ENCODE results near the gene NUP58.

The NUP58 gene

DNA sequence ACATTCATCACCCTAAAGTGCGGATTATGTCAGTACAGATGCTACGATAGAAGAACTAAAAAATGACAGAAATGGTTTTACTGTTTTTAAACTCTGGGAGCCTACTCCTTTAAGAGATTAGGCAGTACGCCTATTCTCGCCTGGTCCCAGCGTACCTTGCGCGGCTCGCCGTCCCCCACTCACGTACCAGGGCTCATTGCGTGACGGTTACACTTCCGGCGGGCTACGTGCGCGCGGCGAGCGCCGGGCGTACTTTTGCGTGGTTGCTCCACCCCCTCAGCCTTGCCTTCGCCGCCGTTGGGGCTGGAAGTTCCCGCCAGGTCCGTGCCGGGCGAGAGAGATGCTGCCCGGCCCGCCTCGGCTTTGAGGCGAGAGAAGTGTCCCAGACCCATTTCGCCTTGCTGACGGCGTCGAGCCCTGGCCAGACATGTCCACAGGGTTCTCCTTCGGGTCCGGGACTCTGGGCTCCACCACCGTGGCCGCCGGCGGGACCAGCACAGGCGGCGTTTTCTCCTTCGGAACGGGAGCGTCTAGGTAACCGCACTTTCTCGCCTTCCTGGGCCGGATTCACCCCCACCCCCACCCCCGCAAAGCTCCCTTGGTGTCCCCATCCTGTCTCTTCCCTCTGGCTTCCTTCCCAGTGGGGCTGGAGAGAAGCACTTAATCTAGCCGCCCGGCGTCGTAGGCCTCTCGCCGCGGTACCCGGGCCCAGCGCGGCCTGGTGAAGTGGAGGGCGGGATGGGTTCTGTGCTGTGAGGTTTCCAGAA, at the start of gene NUP58:
Gene NUP58, plus strand, starts transcription at position 279 of the 767 bp plus-strand sequence. Its CDS starts 149 bp downstream, at position 428.
- peak; percentile 94 for DNase-seq

DNA sequence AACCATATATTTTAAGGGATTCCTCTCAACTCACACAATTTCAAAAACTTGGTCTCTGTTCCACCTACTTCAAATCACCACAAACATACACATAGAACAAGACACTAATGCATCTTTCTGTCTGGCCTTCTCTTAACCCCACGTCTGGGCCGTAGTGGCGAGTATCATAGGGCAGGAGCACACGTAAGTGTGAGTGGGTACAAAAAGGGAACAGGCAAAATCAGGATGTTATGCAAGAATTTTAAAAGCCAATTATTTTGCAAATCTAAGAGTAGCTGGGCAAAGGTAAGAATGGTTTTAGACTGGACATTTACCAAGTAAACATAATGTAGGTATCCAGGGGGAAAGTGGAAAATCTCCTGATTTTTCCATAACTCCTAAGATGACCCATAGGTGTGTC, 49.2 kb upstream of the NUP58 start:
- DNase-seq: no peak

DNA sequence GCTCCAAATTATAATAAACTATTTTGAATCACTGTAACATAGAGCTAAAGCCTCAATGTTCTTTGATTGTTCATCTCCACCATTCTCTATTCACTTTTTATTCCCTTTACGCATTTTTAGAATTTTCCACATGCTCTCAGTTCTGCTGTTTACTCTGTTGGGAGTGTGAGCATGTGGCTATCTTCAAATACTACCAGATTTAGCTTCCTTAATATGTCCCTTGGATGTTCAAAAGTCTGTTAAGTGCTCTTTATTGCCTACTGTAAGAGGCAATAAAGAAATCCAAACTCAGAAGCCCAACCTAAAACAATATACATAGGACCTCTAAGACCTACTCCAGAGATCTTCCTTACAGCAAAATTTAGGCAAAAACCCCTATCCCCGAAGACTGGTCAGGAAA, 48.7 kb upstream of the NUP58 start:
- DNase-seq: no peak

GRCh38 chr13:25253702-25254101, 47.7 kb upstream of the NUP58 start:
- no peak for DNase-seq

DNA sequence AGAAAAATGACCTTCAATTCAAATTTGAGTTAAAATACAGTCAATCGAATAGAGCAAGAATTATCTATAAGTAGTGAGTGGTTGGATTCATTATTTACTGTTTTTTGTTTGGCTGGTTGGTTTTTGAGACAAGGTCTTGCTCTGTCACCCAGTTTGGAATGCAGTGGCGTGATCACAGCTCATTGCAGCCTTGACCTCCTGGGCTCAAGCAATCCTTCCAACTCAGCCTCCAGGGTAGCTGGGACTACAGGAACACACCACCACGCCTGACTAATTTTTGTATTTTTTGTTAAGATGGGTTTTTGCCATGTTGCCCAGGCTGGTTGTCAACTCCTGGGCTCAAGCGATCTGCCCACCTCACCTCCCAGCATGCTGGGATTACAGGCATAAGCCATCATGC, 39.2 kb upstream of the NUP58 start:
- no peak for DNase-seq

DNA sequence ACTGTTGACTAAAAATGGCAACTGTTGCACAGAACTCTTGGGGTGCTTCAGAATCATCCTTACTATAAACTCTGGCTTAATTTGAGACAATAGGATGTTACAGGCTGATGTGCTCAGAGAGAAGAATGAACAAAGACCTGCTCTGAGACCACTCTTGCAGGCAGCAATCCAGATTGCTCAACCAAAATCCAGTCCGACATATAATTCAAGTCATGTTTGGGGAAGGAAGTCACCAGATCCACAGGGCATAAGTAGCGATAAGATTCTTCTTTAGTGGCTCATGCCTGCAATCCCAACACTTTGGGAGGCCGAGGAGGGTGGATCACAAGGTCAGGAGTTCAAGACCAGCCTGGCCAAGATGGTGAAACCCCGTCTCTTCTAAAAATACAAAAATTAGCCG, 34.7 kb upstream of the NUP58 start:
- no peak for DNase-seq

- DNase-seq: peak; percentile 36
Measured at GRCh38 chr13:25267715-25268114, 33.7 kb upstream of the NUP58 start.

DNA sequence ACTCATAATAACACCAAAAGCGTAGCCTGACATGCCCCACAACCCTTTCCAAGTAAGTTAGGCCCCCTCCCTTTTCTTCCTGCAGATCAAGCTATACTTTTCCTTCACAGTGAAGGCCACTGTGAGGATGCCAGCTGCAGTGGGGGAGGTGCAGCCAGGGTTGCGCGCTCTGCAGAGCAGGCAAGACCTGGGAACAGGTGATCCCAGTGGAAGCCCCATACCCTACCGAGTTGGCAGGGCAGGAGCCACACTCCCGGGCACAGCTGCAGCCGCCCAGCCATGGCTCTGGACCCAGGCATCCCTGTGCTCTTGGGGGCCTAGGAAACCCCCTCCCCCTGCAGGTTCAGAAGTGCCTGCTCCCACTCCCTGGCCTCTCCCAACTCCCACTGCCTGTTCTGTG, 32.9 kb upstream of the NUP58 start:
- DNase-seq: no peak

- no peak for DNase-seq
Measured at GRCh38 chr13:25276748-25277147, 24.7 kb upstream of the NUP58 start.

- DNase-seq: no peak
Measured at GRCh38 chr13:25280396-25280795, 21.0 kb upstream of the NUP58 start.

- peak; percentile 27 for DNase-seq
Measured at GRCh38 chr13:25281193-25281934, 20.1 kb upstream of the NUP58 start.

GRCh38 chr13:25281935-25282332, 19.5 kb upstream of the NUP58 start:
- DNase-seq: no peak

DNA sequence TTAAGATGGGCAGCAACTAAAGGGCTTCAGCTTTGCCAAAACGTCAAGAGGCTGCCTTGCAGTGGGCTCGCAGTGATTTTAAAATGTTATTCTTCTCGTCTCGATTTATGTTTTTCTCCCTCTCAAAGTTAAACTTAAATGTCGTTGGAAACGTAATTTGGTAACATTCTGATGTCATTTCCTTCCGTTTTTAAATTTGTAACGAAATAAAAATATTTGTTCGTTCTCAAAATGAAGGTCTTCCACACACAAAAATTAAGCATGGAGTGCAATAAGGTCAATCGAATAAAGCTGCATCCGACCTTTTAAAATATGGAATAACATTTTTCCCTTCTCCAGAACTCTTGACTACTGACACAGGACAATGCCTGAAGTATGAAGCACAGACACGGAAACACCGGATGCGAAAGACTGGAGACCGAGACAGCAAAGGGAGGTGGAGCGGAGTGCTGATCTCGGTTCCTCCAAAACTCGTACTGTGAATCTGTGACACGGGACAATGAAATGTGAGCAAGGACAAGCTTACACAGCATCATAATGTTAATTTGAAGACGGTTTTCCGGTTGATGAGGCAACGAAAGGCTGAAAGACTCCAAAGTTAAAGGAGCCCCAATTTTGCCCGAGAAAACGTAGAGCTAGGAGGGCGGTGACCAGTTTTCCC, 15.0 kb upstream of the NUP58 start:
- peak; percentile 38 for DNase-seq

DNA sequence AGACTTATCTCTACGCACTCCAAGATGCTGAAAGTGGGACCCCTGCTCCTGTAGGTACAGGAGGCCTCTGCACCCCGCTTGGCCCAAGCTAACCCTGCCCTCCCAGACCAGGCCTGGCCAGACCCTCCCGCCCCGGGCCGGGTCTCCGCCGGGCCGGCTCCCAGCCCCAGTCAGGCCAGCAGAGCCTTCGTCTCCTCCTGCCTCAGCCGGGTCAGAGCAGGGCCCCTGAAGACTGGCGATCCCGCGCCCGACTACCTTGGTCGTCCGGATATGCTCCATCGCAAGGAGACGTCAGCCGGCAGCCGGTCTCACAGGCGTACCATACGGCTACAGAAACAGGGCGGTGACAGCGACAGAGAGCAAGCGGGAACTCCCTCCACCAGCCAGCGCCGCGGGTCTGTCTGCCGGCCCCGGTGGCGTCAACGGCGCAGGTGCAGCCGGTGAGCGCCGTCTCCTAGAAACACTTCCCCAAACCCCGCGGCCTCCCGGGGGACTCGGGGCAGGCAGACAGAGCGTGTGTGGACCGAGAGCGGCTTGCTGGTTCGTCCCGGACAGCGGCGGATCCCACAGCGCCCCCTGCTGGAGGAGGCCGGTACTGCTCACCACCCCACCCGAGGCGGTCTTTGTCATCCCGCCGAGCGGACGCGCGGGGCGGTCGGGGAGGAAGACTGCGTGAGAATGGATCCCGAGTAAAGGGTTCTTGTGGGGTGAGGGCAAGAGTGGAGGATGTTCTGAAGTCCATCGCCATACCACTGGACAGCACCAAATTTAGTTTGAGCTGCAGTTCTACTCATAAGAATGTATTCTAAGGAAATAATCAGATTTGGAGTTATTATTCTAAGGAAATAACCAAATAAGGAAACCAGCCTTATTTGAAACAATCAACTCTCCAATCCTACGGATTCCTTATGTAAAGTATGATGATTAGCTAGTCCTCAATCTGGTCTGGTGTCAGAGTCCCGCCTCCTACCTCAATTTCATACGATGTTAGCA, 14.2 kb upstream of the NUP58 start, which contains the start of gene MTMR6:
Gene MTMR6, minus strand, starts transcription at position 520 of the 993 bp plus-strand sequence. Its CDS starts 241 bp downstream, at position 279.
- DNase-seq: peak; percentile 83

DNA sequence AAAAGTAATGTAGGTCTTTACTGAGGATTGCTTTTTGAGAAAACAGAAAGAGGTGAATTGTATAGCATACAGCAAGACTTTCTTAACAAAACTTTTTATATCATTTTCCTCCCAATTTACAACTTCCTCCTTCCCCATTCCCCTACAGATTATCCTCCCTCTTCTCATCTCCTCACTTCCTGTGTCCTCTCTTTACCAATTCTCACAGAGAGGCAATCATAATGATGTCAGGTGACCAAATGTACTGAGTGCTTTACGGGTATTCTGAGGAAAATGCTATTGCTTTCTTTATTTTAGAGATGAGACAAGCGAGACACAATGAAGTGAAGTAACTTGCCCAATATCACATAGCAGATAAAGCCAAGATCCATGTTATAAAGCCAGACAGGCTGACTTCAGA, 12.5 kb upstream of the NUP58 start:
- DNase-seq: no peak

DNA sequence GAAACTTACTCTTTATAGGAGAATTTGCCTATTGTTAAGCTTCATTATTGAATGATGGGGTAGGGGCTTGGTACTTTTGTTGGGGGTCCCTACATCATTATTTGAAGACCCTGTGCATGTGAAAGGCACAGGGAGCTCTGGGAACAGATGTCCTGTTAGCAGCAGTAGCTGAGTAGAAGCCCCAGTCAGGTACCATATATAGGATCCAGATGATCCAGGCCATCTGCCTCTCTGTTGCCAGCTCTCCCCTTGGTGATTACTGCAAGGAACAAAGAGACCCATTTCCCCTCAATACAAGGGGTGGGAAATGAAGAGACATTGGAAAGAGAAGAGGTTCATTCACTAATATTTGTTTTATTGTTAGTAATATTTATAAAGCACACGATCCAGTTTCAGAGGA, 9.7 kb upstream of the NUP58 start:
- no peak for DNase-seq

- peak; percentile 81 for DNase-seq
Measured at GRCh38 chr13:25292301-25292700, 9.1 kb upstream of the NUP58 start.

DNA sequence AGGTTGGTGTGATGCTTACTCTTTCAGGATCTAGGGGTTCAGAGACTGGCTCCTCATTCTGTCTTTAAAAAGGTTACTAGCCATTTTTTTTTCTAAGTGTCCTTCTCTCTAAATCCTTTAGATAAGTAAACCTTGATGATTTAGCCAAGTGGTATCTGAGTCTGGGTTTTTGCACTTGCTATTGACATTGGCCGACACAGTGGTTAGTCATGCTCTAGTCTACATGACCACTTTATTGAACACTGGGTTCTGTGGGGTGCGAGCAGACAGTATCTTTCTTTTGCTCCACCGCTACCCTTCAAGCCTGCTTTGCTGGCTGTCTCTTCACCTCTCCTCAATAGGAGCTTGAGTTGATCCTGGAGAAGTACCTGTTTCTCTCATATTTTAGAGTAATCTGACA, 6.2 kb upstream of the NUP58 start:
- no peak for DNase-seq

- no peak for DNase-seq
Measured at GRCh38 chr13:25295701-25296100, 5.7 kb upstream of the NUP58 start.

- no peak for DNase-seq
Measured at GRCh38 chr13:25300861-25301346, 521 bp upstream of the NUP58 start.

DNA sequence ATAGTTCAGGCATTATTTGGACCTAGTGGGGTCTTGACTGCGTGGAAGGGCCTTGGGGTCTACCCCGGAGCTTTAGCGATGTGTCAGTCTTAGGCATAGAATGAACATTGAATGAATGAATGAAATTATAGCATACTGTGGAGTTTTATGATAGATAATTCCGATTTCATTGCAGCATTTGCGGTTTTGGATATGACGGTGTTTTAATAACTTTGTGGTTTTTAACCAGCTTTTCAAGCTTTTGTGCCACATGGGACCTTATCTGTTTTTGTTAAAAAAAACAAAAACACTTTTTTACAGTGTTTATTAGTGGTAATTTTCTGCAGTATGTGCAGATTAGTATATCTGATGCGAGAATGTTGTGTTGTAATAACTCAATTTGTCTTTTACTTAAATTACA, 696 bp downstream of the NUP58 start:
- DNase-seq: peak; percentile 17

Measured in hematopoietic multipotent progenitor cell treated with erythropoietin and hydrocortisone succinate and interleukin-3 and kit ligand, for 8 days (in vitro differentiated cells).